HepG2 (cell line): ENCODE results near the gene SLC25A11. TPM values are rescaled to one million over a fixed set of nuclear protein-coding genes. Genes with fewer than 3 reads are reported as not detected.

Experiments
- CBX1 ChIP-seq: IDR thresholded peaks from one replicate; pipeline ENCODE4 v1.6.1; 2016; ENCODE audit warnings: antibody characterized with exemption, low read depth
- CENPX ChIP-seq: sonication (generic); formaldehyde crosslinking; IDR thresholded peaks from 2 replicates; pipeline ENCODE4 v1.9.0; 2021; ENCODE audit warnings: mild to moderate bottlenecking, missing genetic modification reagents, moderate library complexity
- CHD2 ChIP-seq: IDR thresholded peaks from 2 replicates; pipeline ENCODE4 v1.6.1; 2011; ENCODE audit warnings: low read depth, low read length, improper control_type of control experiment
- GPBP1L1 ChIP-seq: sonication (generic); formaldehyde crosslinking; IDR thresholded peaks from 2 replicates; pipeline ENCODE4 v1.5.0; 2020; ENCODE audit warnings: mild to moderate bottlenecking, missing genetic modification reagents
- GPN1 ChIP-seq: sonication (generic); formaldehyde crosslinking; IDR thresholded peaks from 2 replicates; pipeline ENCODE4 v1.5.1; 2020; ENCODE audit warnings: missing genetic modification reagents, borderline replicate concordance
- HMGA1 ChIP-seq: sonication (generic); formaldehyde crosslinking; conservative IDR thresholded peaks from 2 replicates; pipeline ENCODE4 v1.4.0; 2020; ENCODE audit warnings: missing genetic modification reagents
- JUN ChIP-seq: sonication (generic); formaldehyde crosslinking; IDR thresholded peaks from 2 replicates; pipeline ENCODE4 v1.4.0; 2020; ENCODE audit warnings: mild to moderate bottlenecking, missing genetic modification reagents
- PRPF4 ChIP-seq: fragments of 200-400 bp; formaldehyde crosslinking; IDR thresholded peaks from 2 replicates; pipeline ENCODE4 v1.6.1; 2016; ENCODE audit warnings: low read length, low read depth; ENCODE audit not compliant: poor library complexity, severe bottlenecking
- TGIF2 ChIP-seq: IDR thresholded peaks from 2 replicates; pipeline ENCODE4 v1.6.1; 2016; ENCODE audit warnings: control low read depth, missing compliant biosample characterization
- USF2 ChIP-seq, 2 experiments: sonication (generic) in 1 of 2; formaldehyde crosslinking in 1 of 2; IDR thresholded peaks; 2 replicates each; pipeline versions ENCODE4 v1.5.1 to v1.6.1; 2011 to 2020; ENCODE audit warnings: borderline replicate concordance in 1 of 2, low read depth in 1 of 2, low read length in 1 of 2, mild to moderate bottlenecking in 1 of 2, missing genetic modification reagents in 1 of 2, moderate library complexity in 1 of 2
- ZBTB3 ChIP-seq: sonication (generic); formaldehyde crosslinking; IDR thresholded peaks from 2 replicates; pipeline ENCODE4 v1.4.0; 2020; ENCODE audit warnings: low read depth, mild to moderate bottlenecking, moderate library complexity, missing genetic modification reagents, borderline replicate concordance
- ZC3H13 ChIP-seq: sonication (generic); formaldehyde crosslinking; IDR thresholded peaks from 2 replicates; pipeline ENCODE4 v1.8.1; 2023; ENCODE audit warnings: mild to moderate bottlenecking, missing genetic modification reagents, moderate library complexity
- ZNF121 ChIP-seq: sonication (generic); formaldehyde crosslinking; IDR thresholded peaks from 2 replicates; pipeline ENCODE4 v1.5.0; 2020; ENCODE audit warnings: mild to moderate bottlenecking, missing genetic modification reagents
- ZNF232 ChIP-seq: sonication (generic); formaldehyde crosslinking; IDR thresholded peaks from 2 replicates; pipeline ENCODE4 v1.4.0; 2020; ENCODE audit warnings: missing genetic modification reagents, borderline replicate concordance
- ZNF280D ChIP-seq: sonication (generic); formaldehyde crosslinking; IDR thresholded peaks from 2 replicates; pipeline ENCODE4 v1.5.1; 2020; ENCODE audit warnings: mild to moderate bottlenecking, missing genetic modification reagents
- ZNF282 ChIP-seq: fragments of 450-650 bp; IDR thresholded peaks from 2 replicates; pipeline ENCODE4 v1.6.1; 2018; ENCODE audit not compliant: partially characterized antibody
- ZNF460 ChIP-seq: sonication (generic); formaldehyde crosslinking; IDR thresholded peaks from 2 replicates; pipeline ENCODE4 v1.5.1; 2020; ENCODE audit warnings: missing genetic modification reagents, mild to moderate bottlenecking, borderline replicate concordance
- ZNF724P ChIP-seq: sonication (generic); formaldehyde crosslinking; IDR thresholded peaks from 2 replicates; pipeline ENCODE4 v1.8.0; 2022; ENCODE audit warnings: missing genetic modification reagents, borderline replicate concordance
- ZNF776 ChIP-seq: sonication (generic); formaldehyde crosslinking; IDR thresholded peaks from 2 replicates; pipeline ENCODE4 v1.4.0; 2020; ENCODE audit warnings: mild to moderate bottlenecking, missing genetic modification reagents
- ZNF781 ChIP-seq: sonication (generic); formaldehyde crosslinking; IDR thresholded peaks from 2 replicates; pipeline ENCODE4 v1.5.1; 2020; ENCODE audit warnings: borderline replicate concordance, mild to moderate bottlenecking, missing genetic modification reagents; ENCODE audit errors: not compliant biosample characterization
- ZSCAN20 ChIP-seq: sonication (generic); formaldehyde crosslinking; IDR thresholded peaks from 2 replicates; pipeline ENCODE4 v1.4.0; 2020; ENCODE audit warnings: missing genetic modification reagents, mild to moderate bottlenecking, borderline replicate concordance
- ZSCAN22 ChIP-seq: sonication (generic); formaldehyde crosslinking; IDR thresholded peaks from 2 replicates; pipeline ENCODE4 v1.4.0; 2020; ENCODE audit warnings: mild to moderate bottlenecking, missing genetic modification reagents
- ZSCAN9 ChIP-seq: IDR thresholded peaks from 2 replicates; pipeline ENCODE4 v1.6.1; 2016; ENCODE audit warnings: borderline replicate concordance
- polyA plus RNA-seq, 8 experiments: library from polyadenylated mRNA; depleted of rRNA in 3 of 8; stranded (reverse) in 7 of 8; unstranded in 1 of 8; fragments of >200 nt; fragmentation: Illumina TruSeq in 4 of 8; extraction: Trizol in 4 of 8; gene quantifications; 2 replicates each; pipeline versions ENCODE4 v1.2.1 to v1.2.3, GENCODE V29; 2011 to 2016; ENCODE audit warnings: low read depth in 4 of 8, missing spikeins in 1 of 8, mixed read lengths in 1 of 8; ENCODE audit not compliant: insufficient read depth in 1 of 8
- total RNA-seq, 5 experiments: library from RNA; depleted of rRNA; stranded (reverse); fragments of >200 nt; fragmentation: Illumina TruSeq; extraction: Trizol; gene quantifications; 2 replicates each; pipeline ENCODE4 v1.2.3, GENCODE V29; 2016; ENCODE audit warnings: low read depth in 1 of 5

Gene SLC25A11
- total and polyA plus RNA-seq, 2 of the 13 experiments (the other 11 are each of a cell fraction or from before 2014, with no cell fraction given) = 35.4 to 47.2 TPM

DNA sequence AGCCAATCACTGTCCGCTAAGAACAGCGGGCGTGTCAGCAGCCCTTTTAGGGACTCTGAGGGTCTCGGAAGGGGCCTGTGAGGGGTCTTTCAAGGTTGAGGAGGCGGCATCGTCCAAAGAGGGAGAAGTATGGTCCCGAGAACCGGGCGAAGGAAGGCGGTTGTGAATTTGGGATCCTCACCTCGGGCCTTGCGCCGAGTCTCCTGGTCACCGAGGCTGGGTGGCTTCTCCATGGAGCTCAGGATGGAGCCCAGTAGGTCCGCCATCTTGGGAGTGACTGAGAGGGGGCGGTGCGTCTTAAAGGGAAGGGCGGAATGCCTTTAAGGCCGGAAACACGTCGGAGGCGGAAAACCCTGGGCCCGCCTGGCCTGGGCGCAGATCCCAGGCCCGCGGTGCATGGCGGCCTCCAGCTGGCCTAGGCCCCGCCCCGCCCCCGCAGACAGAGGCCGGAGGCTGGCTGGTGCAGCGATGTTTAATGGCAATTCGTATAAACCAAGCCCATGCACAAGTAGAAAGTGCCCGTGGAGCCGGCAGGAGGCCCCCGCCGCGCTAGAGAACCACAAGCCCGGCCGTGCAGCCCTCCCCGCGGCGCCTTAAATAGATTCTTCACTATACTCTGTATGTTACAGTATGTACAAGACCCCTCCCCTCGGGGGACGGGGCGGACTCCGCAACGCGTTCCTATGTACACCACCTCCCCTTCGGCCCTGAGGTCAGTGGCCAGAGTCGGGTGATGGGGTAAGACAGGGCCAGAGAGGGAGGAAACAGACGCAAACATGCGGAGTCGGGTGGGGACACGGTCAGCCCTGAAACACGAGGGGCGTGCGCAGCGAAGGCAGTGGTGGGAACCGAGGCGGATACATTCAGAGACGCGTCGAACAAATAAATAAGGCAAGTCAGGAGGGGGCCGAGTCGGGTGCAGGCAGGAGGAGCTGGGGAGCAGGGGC lies 28.0 kb upstream of the SLC25A11 start, which contains the start of gene SPAG7 (continued):
- TF ChIP-seq ZNF781 (no peak), ZNF460 (CRISPR knock-in tag) (no peak), ZC3H13 (CRISPR knock-in tag) (peak; percentile 81; the same call in 1 of the 2 replicates), ZNF776 (no peak), CBX1 (peak; percentile 13), USF2 (IDR thresholded peaks at IDR 0.05; ENCODE audit: low read depth, low read length) (no peak), USF2 (CRISPR knock-in tag; IDR thresholded peaks at IDR 0.05; ENCODE audit: borderline replicate concordance) (peak; percentile 63; the same call in 1 of the 2 replicates), ZNF280D (CRISPR knock-in tag) (no peak), ZBTB3 (CRISPR knock-in tag) (no peak), ZSCAN9 (CRISPR knock-in tag) (0 out of 2 replicates have a peak, but pooled peaks have one; percentile 19), GPN1 (CRISPR knock-in tag) (no peak), ZSCAN22 (CRISPR knock-in tag) (no peak), CHD2 (no peak), ZSCAN20 (CRISPR knock-in tag) (no peak), PRPF4 (no peak), TGIF2 (CRISPR knock-in tag) (no peak), CENPX (CRISPR knock-in tag) (no peak), HMGA1 (CRISPR knock-in tag) (no peak), ZNF724P (CRISPR knock-in tag) (no peak), JUN (CRISPR knock-in tag) (no peak), ZNF121 (peak; percentile 45; the same call in 1 of the 2 replicates), GPBP1L1 (CRISPR knock-in tag) (no peak), ZNF282 (no peak), ZNF232 (no peak)
